WTC11 (cell line): ENCODE measurements around the gene SRGAP1. TPM values are rescaled to one million over a fixed set of nuclear protein-coding genes. Genes with fewer than 3 reads are reported as not detected.

Experiments
- ATAC-seq: fragments of 200-7000 bp; cut with Tn5 transposase; 2 replicates; pipeline ENCODE4 v1.10.0; 2021; ENCODE audit warnings: mild to moderate bottlenecking, moderate library complexity
- CTCF ChIA-PET: fragments of 300-600 bp; sonication (Branson Sonifier 250); formaldehyde crosslinking; loops from one replicate; lab custom pipeline; 2021; ENCODE audit warnings: antibody characterized with exemption; lab: Charles Lee
- POLR2A ChIA-PET: fragments of 350-600 bp; sonication (Branson Sonifier 250); formaldehyde crosslinking; loops from one replicate; lab custom pipeline; 2021; ENCODE audit warnings: antibody characterized with exemption; lab: Charles Lee
- DNase-seq: peaks from one replicate; pipeline ENCODE4 v3.0.0; 2021; ENCODE audit warnings: low spot score
- H3K27ac Mint-ChIP-seq: 2 replicates; pipeline ENCODE4 v1.8.0; 2021; ENCODE audit warnings: mixed read lengths
- H3K27me3 Mint-ChIP-seq: 2 replicates; pipeline ENCODE4 v1.8.0; 2021; ENCODE audit warnings: low read depth, mild to moderate bottlenecking, moderate library complexity, mixed read lengths
- H3K36me3 Mint-ChIP-seq: 2 replicates; pipeline ENCODE4 v1.8.0; 2021; ENCODE audit warnings: mixed read lengths
- H3K4me1 Mint-ChIP-seq: 2 replicates; pipeline ENCODE4 v1.8.0; 2022; ENCODE audit warnings: mixed read lengths
- H3K4me3 Mint-ChIP-seq: 2 replicates; pipeline ENCODE4 v1.8.0; 2021; ENCODE audit warnings: mild to moderate bottlenecking, moderate library complexity, mixed read lengths
- H3K9me3 Mint-ChIP-seq: 2 replicates; pipeline ENCODE4 v1.8.0; 2021; ENCODE audit warnings: mixed read lengths
- CBFB ChIP-seq: sonication (generic); formaldehyde crosslinking; IDR thresholded peaks from 2 replicates; pipeline ENCODE4 v1.8.1; 2022; ENCODE audit warnings: mild to moderate bottlenecking, low read depth, missing genetic modification reagents
- CREB1 ChIP-seq: sonication (generic); formaldehyde crosslinking; IDR thresholded peaks from 2 replicates; pipeline ENCODE4 v1.8.0; 2023; ENCODE audit warnings: mild to moderate bottlenecking, missing genetic modification reagents
- CREM ChIP-seq: sonication (generic); formaldehyde crosslinking; IDR thresholded peaks from 2 replicates; pipeline ENCODE4 v1.8.1; 2022; ENCODE audit warnings: mild to moderate bottlenecking, missing genetic modification reagents, moderate library complexity
- E2F4 ChIP-seq: sonication (generic); formaldehyde crosslinking; IDR thresholded peaks from 2 replicates; pipeline ENCODE4 v1.8.1; 2022; ENCODE audit warnings: low read depth, mild to moderate bottlenecking, moderate library complexity, missing genetic modification reagents, borderline replicate concordance
- ELF4 ChIP-seq: sonication (generic); formaldehyde crosslinking; IDR thresholded peaks from 2 replicates; pipeline ENCODE4 v1.8.1; 2022; ENCODE audit warnings: low read depth, mild to moderate bottlenecking, moderate library complexity, missing genetic modification reagents
- ETV6 ChIP-seq: sonication (generic); formaldehyde crosslinking; IDR thresholded peaks from 2 replicates; pipeline ENCODE4 v1.8.1; 2022; ENCODE audit warnings: mild to moderate bottlenecking, missing genetic modification reagents
- GTF2I ChIP-seq: fragments of 250-450 bp; sonication (Bioruptor Pico); conservative IDR thresholded peaks from 2 replicates; pipeline ENCODE4 v1.4.0; 2021; ENCODE audit warnings: mild to moderate bottlenecking
- IRF2 ChIP-seq: sonication (generic); formaldehyde crosslinking; IDR thresholded peaks from 2 replicates; pipeline ENCODE4 v1.8.0; 2022; ENCODE audit warnings: low read depth, missing genetic modification reagents, borderline replicate concordance
- NFYB ChIP-seq: sonication (generic); formaldehyde crosslinking; conservative IDR thresholded peaks from 2 replicates; pipeline ENCODE4 v1.8.0; 2022; ENCODE audit warnings: low read depth, missing genetic modification reagents
- ZNF121 ChIP-seq: sonication (generic); formaldehyde crosslinking; IDR thresholded peaks from 2 replicates; pipeline ENCODE4 v1.8.0; 2023; ENCODE audit warnings: missing genetic modification reagents
- ZNF416 ChIP-seq: fragments of 250-450 bp; sonication (Bioruptor Pico); IDR thresholded peaks from 2 replicates; pipeline ENCODE4 v1.9.0; 2021; ENCODE audit warnings: mild to moderate bottlenecking, inconsistent platforms
- total RNA-seq: library from RNA; stranded (reverse); gene quantifications from 3 replicates; pipeline ENCODE4 v1.2.3, GENCODE V29; 2021
- TF ChIP-seq, protein P1 (sequence below): fragments of 250-450 bp; sonication (Bioruptor Pico); IDR thresholded peaks from 2 replicates; pipeline ENCODE4 v1.9.0; 2021; ENCODE audit warnings: mild to moderate bottlenecking
- TF ChIP-seq, protein P2 (sequence below): sonication (generic); formaldehyde crosslinking; IDR thresholded peaks from 2 replicates; pipeline ENCODE4 v1.8.1; 2023; ENCODE audit warnings: mild to moderate bottlenecking, missing genetic modification reagents
- TF ChIP-seq, protein P3 (sequence below): sonication (generic); formaldehyde crosslinking; conservative IDR thresholded peaks from 2 replicates; pipeline ENCODE4 v1.8.1; 2023; ENCODE audit warnings: mild to moderate bottlenecking, low read depth, missing genetic modification reagents, moderate library complexity
- TF ChIP-seq, protein P4 (sequence below): sonication (generic); formaldehyde crosslinking; IDR thresholded peaks from 2 replicates; pipeline ENCODE4 v1.8.0; 2023; ENCODE audit warnings: mild to moderate bottlenecking, missing genetic modification reagents

Gene SRGAP1
- total RNA-seq, 1 experiment from 2014 or later = 10.3 TPM

GRCh38 chr12:64102339-64102738, 257.8 kb downstream of the SRGAP1 start:
- no peak overlapping the region for H3K4me3 Mint-ChIP-seq
- POLR2A ChIA-PET = no interaction called here
- CTCF ChIA-PET = no interaction called here
- H3K27me3 Mint-ChIP-seq = no peaks in the 10 kb centered on the region
- no peaks in the 10 kb centered on the region for H3K9me3 Mint-ChIP-seq
- no peak overlapping the region for H3K27ac Mint-ChIP-seq
- TF ChIP-seq ETV6 (CRISPR knock-in tag) (no peak), ELF4 (CRISPR knock-in tag) (no peak), CREB1 (CRISPR knock-in tag) (no peak), CBFB (CRISPR knock-in tag) (no peak), ZNF121 (CRISPR knock-in tag) (no peak), NFYB (no peak), E2F4 (CRISPR knock-in tag) (no peak), CREM (CRISPR knock-in tag) (no peak), GTF2I (CRISPR knock-in tag) (no peak), IRF2 (CRISPR knock-in tag) (no peak)
- TF ChIP-seq, protein P1, sequence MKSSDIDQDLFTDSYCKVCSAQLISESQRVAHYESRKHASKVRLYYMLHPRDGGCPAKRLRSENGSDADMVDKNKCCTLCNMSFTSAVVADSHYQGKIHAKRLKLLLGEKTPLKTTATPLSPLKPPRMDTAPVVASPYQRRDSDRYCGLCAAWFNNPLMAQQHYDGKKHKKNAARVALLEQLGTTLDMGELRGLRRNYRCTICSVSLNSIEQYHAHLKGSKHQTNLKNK (CRISPR knock-in tag) = no peak
- TF ChIP-seq, protein P2, sequence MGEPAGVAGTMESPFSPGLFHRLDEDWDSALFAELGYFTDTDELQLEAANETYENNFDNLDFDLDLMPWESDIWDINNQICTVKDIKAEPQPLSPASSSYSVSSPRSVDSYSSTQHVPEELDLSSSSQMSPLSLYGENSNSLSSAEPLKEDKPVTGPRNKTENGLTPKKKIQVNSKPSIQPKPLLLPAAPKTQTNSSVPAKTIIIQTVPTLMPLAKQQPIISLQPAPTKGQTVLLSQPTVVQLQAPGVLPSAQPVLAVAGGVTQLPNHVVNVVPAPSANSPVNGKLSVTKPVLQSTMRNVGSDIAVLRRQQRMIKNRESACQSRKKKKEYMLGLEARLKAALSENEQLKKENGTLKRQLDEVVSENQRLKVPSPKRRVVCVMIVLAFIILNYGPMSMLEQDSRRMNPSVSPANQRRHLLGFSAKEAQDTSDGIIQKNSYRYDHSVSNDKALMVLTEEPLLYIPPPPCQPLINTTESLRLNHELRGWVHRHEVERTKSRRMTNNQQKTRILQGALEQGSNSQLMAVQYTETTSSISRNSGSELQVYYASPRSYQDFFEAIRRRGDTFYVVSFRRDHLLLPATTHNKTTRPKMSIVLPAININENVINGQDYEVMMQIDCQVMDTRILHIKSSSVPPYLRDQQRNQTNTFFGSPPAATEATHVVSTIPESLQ (CRISPR knock-in tag) = no peak
- TF ChIP-seq, protein P3, sequence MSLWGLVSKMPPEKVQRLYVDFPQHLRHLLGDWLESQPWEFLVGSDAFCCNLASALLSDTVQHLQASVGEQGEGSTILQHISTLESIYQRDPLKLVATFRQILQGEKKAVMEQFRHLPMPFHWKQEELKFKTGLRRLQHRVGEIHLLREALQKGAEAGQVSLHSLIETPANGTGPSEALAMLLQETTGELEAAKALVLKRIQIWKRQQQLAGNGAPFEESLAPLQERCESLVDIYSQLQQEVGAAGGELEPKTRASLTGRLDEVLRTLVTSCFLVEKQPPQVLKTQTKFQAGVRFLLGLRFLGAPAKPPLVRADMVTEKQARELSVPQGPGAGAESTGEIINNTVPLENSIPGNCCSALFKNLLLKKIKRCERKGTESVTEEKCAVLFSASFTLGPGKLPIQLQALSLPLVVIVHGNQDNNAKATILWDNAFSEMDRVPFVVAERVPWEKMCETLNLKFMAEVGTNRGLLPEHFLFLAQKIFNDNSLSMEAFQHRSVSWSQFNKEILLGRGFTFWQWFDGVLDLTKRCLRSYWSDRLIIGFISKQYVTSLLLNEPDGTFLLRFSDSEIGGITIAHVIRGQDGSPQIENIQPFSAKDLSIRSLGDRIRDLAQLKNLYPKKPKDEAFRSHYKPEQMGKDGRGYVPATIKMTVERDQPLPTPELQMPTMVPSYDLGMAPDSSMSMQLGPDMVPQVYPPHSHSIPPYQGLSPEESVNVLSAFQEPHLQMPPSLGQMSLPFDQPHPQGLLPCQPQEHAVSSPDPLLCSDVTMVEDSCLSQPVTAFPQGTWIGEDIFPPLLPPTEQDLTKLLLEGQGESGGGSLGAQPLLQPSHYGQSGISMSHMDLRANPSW (CRISPR knock-in tag) = no peak
- peaks cover 4% of the 10 kb centered on the region; the same call in 1 of the 2 replicates for H3K36me3 Mint-ChIP-seq
- ATAC-seq (no peak), DNase-seq (no peak)
- H3K4me1 Mint-ChIP-seq = no peaks in the 10 kb centered on the region

GRCh38 chr12:64103825-64104740, 259.6 kb downstream of the SRGAP1 start:
- TF ChIP-seq ZNF416 (CRISPR knock-in tag) = no peak
- TF ChIP-seq, protein P4, sequence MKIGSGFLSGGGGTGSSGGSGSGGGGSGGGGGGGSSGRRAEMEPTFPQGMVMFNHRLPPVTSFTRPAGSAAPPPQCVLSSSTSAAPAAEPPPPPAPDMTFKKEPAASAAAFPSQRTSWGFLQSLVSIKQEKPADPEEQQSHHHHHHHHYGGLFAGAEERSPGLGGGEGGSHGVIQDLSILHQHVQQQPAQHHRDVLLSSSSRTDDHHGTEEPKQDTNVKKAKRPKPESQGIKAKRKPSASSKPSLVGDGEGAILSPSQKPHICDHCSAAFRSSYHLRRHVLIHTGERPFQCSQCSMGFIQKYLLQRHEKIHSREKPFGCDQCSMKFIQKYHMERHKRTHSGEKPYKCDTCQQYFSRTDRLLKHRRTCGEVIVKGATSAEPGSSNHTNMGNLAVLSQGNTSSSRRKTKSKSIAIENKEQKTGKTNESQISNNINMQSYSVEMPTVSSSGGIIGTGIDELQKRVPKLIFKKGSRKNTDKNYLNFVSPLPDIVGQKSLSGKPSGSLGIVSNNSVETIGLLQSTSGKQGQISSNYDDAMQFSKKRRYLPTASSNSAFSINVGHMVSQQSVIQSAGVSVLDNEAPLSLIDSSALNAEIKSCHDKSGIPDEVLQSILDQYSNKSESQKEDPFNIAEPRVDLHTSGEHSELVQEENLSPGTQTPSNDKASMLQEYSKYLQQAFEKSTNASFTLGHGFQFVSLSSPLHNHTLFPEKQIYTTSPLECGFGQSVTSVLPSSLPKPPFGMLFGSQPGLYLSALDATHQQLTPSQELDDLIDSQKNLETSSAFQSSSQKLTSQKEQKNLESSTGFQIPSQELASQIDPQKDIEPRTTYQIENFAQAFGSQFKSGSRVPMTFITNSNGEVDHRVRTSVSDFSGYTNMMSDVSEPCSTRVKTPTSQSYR (CRISPR knock-in tag) = no peak
- ATAC-seq (no peak), DNase-seq (no peak)
- H3K27ac Mint-ChIP-seq = no peak overlapping the region
- no peaks in the 10 kb centered on the region for H3K4me1 Mint-ChIP-seq
- H3K36me3 Mint-ChIP-seq = no peaks in the 10 kb centered on the region
- CTCF ChIA-PET = no interaction called here
- H3K4me3 Mint-ChIP-seq = no peak overlapping the region
- no peaks in the 10 kb centered on the region for H3K9me3 Mint-ChIP-seq
- H3K27me3 Mint-ChIP-seq = no peaks in the 10 kb centered on the region
- POLR2A ChIA-PET = no interaction called here
